Dendritic cell treated with granulocyte-macrophage colony-stimulating factor and Interleukin-4, amounts not matched to agents 40 ng/mL and 50 ng/mL, for 4 days (primary cell): Measurements from ENCODE around the gene TRIB2.
"Not testable (repeated sequence)": the region's sequence is repeated elsewhere in the genome, so short reads cannot be mapped to it uniquely, and the experiment has no call there.

Source experiments
- H3K27ac Mint-ChIP-seq: one replicate; pipeline ENCODE4 v1.8.0; 2022; ENCODE audit warnings: mild to moderate bottlenecking, mixed read lengths
- H3K27me3 Mint-ChIP-seq: one replicate; pipeline ENCODE4 v1.8.0; 2022; ENCODE audit warnings: mild to moderate bottlenecking, mixed read lengths
- H3K36me3 Mint-ChIP-seq: one replicate; pipeline ENCODE4 v1.8.0; 2022; ENCODE audit warnings: low read depth, mixed read lengths
- H3K4me1 Mint-ChIP-seq: one replicate; pipeline ENCODE4 v1.8.0; 2022; ENCODE audit warnings: low read depth, mixed read lengths
- H3K4me3 Mint-ChIP-seq: one replicate; pipeline ENCODE4 v1.8.0; 2022; ENCODE audit warnings: mild to moderate bottlenecking, moderate library complexity, mixed read lengths
- H3K9me3 Mint-ChIP-seq: one replicate; pipeline ENCODE4 v1.8.0; 2022; ENCODE audit warnings: mixed read lengths
- intact Hi-C: fragments of 100-400 bp; cut with micrococcal nuclease; formaldehyde crosslinking; loops from one replicate; pipeline ENCODE4 v1.15.0; 2022

TRIB2 gene

GRCh38 chr2:12716282-12717190, at the start of gene TRIB2:
TSS of gene TRIB2 (plus strand) at chr2:12716936. CDS start at chr2:12718308, 1,372 bp downstream.
- intact Hi-C loops: loop anchor here (1.0 to 5.0 kb wide), 3 partner anchors 291 to 888 kb away; no protein-coding TSS in a partner anchor
- Mint-ChIP-seq H3K9me3 (no peaks in the 10 kb centered on the region), H3K36me3 (peaks cover 19% of the 10 kb centered on the region), H3K27ac (peak within 1 kb of the TSS; percentile 90), H3K4me3 (peak within 1 kb of the TSS; percentile 96), H3K4me1 (peaks cover 37% of the 10 kb centered on the region), H3K27me3 (peaks cover 59% of the 10 kb centered on the region)

- no peaks in the 10 kb centered on the region for H3K36me3 Mint-ChIP-seq
Observed at GRCh38 chr2:12669036-12669435, 47.7 kb upstream of the TRIB2 start.

GRCh38 chr2:12672711-12673315, 43.9 kb upstream of the TRIB2 start:
- Mint-ChIP-seq H3K4me1 (peaks cover 6% of the 10 kb centered on the region), H3K36me3 (no peaks in the 10 kb centered on the region), H3K27ac (no peak overlapping the region), H3K9me3 (no peaks in the 10 kb centered on the region), H3K27me3 (peaks cover 22% of the 10 kb centered on the region), H3K4me3 (no peak overlapping the region)
- intact Hi-C loops: no loop called here

More at GRCh38 chr2:12669036-12669435, 47.7 kb upstream of the TRIB2 start:
- peaks cover 21% of the 10 kb centered on the region for H3K9me3 Mint-ChIP-seq
- H3K27ac Mint-ChIP-seq: no peak overlapping the region
- no peak overlapping the region for H3K4me3 Mint-ChIP-seq
- intact Hi-C loops: no loop called here
- peaks cover 13% of the 10 kb centered on the region for H3K27me3 Mint-ChIP-seq
- H3K4me1 Mint-ChIP-seq: no peaks in the 10 kb centered on the region

- no peaks in the 10 kb centered on the region for H3K36me3 Mint-ChIP-seq
- no peak overlapping the region for H3K27ac Mint-ChIP-seq
- H3K4me1 Mint-ChIP-seq: peaks cover 6% of the 10 kb centered on the region
- H3K9me3 Mint-ChIP-seq: peaks cover 4% of the 10 kb centered on the region
- intact Hi-C loops: no loop called here
- H3K4me3 Mint-ChIP-seq: no peak overlapping the region
- peaks cover 21% of the 10 kb centered on the region for H3K27me3 Mint-ChIP-seq
Observed at GRCh38 chr2:12674644-12675328, 42.0 kb upstream of the TRIB2 start.

- Mint-ChIP-seq H3K4me3 (no peak overlapping the region), H3K27me3 (peaks cover 23% of the 10 kb centered on the region), H3K36me3 (no peaks in the 10 kb centered on the region), H3K9me3 (peaks cover 10% of the 10 kb centered on the region), H3K4me1 (peaks cover 6% of the 10 kb centered on the region), H3K27ac (no peak overlapping the region)
- intact Hi-C loops: no loop called here
Observed at GRCh38 chr2:12675352-12675795, 41.4 kb upstream of the TRIB2 start.

GRCh38 chr2:12675801-12676200, 40.9 kb upstream of the TRIB2 start:
- Mint-ChIP-seq H3K27ac (no peak overlapping the region), H3K36me3 (no peaks in the 10 kb centered on the region), H3K9me3 (peaks cover 10% of the 10 kb centered on the region), H3K4me3 (no peak overlapping the region), H3K27me3 (peaks cover 23% of the 10 kb centered on the region), H3K4me1 (peaks cover 6% of the 10 kb centered on the region)
- intact Hi-C loops: no loop called here

GRCh38 chr2:12676771-12677170, 40.0 kb upstream of the TRIB2 start:
- no peak overlapping the region for H3K27ac Mint-ChIP-seq
- peaks cover 10% of the 10 kb centered on the region for H3K9me3 Mint-ChIP-seq

GRCh38 chr2:12678186-12678585, 38.5 kb upstream of the TRIB2 start:
- intact Hi-C loops: no loop called here
- no peak overlapping the region for H3K4me3 Mint-ChIP-seq

More at GRCh38 chr2:12676771-12677170, 40.0 kb upstream of the TRIB2 start:
- peaks cover 26% of the 10 kb centered on the region for H3K27me3 Mint-ChIP-seq
- intact Hi-C loops: no loop called here
- H3K36me3 Mint-ChIP-seq: no peaks in the 10 kb centered on the region
- H3K4me1 Mint-ChIP-seq: peaks cover 6% of the 10 kb centered on the region
- H3K4me3 Mint-ChIP-seq: no peak overlapping the region

GRCh38 chr2:12679550-12680072, 37.1 kb upstream of the TRIB2 start:
- H3K27me3 Mint-ChIP-seq: peaks cover 38% of the 10 kb centered on the region
- peaks cover 10% of the 10 kb centered on the region for H3K4me1 Mint-ChIP-seq
- no peak overlapping the region for H3K27ac Mint-ChIP-seq
- H3K4me3 Mint-ChIP-seq: no peak overlapping the region
- no peaks in the 10 kb centered on the region for H3K36me3 Mint-ChIP-seq
- intact Hi-C loops: no loop called here
- H3K9me3 Mint-ChIP-seq: peaks cover 10% of the 10 kb centered on the region

More at GRCh38 chr2:12678186-12678585, 38.5 kb upstream of the TRIB2 start:
- H3K4me1 Mint-ChIP-seq: peaks cover 6% of the 10 kb centered on the region
- peaks cover 10% of the 10 kb centered on the region for H3K9me3 Mint-ChIP-seq
- H3K36me3 Mint-ChIP-seq: no peaks in the 10 kb centered on the region
- peaks cover 34% of the 10 kb centered on the region for H3K27me3 Mint-ChIP-seq
- H3K27ac Mint-ChIP-seq: no peak overlapping the region

- H3K27ac Mint-ChIP-seq, H3K36me3 Mint-ChIP-seq, H3K4me3 Mint-ChIP-seq, intact Hi-C loops, H3K9me3 Mint-ChIP-seq: not testable (repeated sequence)
- Mint-ChIP-seq H3K27me3 (peaks cover 39% of the 10 kb centered on the region), H3K4me1 (peaks cover 11% of the 10 kb centered on the region)
Observed at GRCh38 chr2:12680115-12680514, 36.6 kb upstream of the TRIB2 start.

GRCh38 chr2:12682017-12682416, 34.7 kb upstream of the TRIB2 start:
- intact Hi-C loops: no loop called here
- Mint-ChIP-seq H3K4me3 (no peak overlapping the region), H3K9me3 (peaks cover 10% of the 10 kb centered on the region), H3K27ac (no peak overlapping the region), H3K4me1 (peaks cover 6% of the 10 kb centered on the region), H3K27me3 (peaks cover 36% of the 10 kb centered on the region), H3K36me3 (no peaks in the 10 kb centered on the region)

- Mint-ChIP-seq H3K9me3 (peaks cover 10% of the 10 kb centered on the region), H3K4me3 (no peak overlapping the region)
- intact Hi-C loops: no loop called here
Observed at GRCh38 chr2:12683457-12684100, 33.2 kb upstream of the TRIB2 start.

GRCh38 chr2:12684471-12684936, 32.2 kb upstream of the TRIB2 start:
- H3K4me3 Mint-ChIP-seq: no peak overlapping the region
- no peak overlapping the region for H3K27ac Mint-ChIP-seq
- intact Hi-C loops: no loop called here
- H3K4me1 Mint-ChIP-seq: peaks cover 6% of the 10 kb centered on the region
- H3K9me3 Mint-ChIP-seq: peaks cover 9% of the 10 kb centered on the region
- no peaks in the 10 kb centered on the region for H3K36me3 Mint-ChIP-seq
- peaks cover 40% of the 10 kb centered on the region for H3K27me3 Mint-ChIP-seq

More at GRCh38 chr2:12683457-12684100, 33.2 kb upstream of the TRIB2 start:
- Mint-ChIP-seq H3K36me3 (no peaks in the 10 kb centered on the region), H3K27me3 (peaks cover 39% of the 10 kb centered on the region), H3K27ac (no peak overlapping the region), H3K4me1 (peaks cover 6% of the 10 kb centered on the region)
